NOMO-1 treated with DMSO at 0.1 percent for 48 hours (cell line): ENCODE measurements around the gene DPP9.

Source experiments
- DNase-seq: peaks from one replicate; lab custom pipeline; 2025; ENCODE audit not compliant: unreplicated experiment; lab: John Stamatoyannopoulos, UW

The DPP9 gene

DNA sequence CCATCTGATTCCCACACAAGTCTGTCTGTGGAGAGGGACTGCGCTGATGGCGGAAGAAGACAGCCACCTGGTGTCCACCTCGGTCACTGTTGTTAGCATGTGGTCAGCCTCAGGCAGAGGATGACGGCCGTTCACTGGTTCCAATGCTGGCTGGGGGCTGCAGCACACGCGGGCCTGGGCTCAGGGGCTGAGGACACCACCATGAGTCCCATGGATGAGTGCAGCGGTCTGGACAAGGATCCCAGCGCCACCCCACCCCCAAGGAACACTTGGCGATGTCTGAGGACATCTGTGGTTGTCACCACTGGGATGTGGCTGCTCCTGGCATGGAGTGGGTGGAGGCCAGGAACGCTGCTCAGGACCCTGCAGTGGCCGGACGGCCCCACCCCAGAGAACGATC lies 10.9 kb downstream of the DPP9 start:
- DNase-seq: no peak

DNA sequence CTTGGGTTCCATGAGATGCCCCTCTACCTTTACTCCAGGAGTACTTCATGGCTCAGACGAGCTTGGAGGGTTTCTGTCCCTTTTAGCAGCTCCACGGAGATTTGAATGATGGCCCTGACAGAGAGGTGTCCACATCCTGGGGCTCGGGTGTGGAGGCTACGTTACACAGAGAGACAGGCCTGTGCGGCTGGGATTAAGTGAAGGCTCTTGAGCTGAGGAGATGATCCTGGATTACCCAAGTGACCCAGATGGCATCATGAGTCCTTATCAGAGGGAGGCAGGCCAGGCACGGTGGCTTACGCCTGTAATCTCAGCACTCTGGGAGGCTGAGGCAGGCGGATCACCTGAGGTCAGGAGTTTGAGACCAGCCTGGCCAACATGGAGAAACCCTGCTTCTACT lies 12.4 kb downstream of the DPP9 start:
- DNase-seq: no peak

DNA sequence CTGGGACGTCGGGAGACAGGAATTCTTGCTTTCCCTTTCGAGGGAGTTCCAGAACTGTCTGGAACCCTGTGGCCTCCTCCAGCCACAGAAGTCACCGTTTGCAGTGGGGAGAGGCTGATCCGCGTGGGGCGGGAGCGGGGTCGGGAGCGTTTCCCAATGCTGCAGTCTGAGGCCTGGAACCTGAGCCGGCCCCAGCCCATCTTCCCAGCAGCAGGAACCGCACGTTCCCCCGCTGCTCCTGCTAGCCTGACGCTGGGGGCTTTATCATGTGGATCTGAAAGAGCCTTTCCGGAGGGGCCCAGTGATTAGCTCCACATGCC lies 13.4 kb downstream of the DPP9 start:
- no peak for DNase-seq

DNA sequence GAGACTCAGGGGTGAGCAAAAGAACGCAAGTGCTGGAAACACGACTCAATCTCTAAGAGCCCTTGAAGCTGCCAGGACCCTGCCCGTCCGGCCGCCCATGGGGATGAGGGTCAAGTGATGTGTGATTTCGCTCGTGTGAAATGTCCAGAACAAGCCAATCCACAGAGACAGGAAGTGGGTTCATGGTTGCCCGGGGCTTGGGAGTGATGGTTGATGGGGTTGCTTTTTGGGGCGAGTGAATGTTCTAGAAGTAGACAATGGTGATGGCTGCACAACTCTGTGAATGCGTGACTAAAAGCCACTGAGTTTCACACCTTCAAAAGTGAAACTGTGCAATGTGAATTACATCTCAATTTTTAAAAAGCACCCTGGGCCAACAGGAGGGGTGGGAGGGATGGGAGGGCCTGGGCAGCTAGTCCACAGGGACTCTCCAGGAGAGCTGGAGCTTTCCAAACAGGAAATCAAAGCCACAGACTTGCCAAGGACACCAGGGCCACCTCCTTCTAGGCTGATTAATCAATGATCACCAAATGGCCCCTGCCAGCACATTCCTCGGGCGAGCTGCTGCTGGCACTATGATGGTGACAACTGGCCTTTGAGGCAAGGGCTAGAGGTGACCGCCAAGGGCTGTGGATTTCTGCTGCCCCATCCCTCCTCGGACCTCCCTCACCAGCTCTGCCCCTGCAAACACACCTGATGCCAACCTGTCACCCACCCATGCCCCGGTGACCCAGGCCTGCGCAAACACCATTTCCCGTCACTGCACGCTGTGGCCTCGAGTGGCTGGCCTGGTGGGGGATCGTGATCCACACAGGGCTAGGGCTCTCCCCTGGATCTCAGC lies 14.0 kb downstream of the DPP9 start:
- no peak for DNase-seq

DNA sequence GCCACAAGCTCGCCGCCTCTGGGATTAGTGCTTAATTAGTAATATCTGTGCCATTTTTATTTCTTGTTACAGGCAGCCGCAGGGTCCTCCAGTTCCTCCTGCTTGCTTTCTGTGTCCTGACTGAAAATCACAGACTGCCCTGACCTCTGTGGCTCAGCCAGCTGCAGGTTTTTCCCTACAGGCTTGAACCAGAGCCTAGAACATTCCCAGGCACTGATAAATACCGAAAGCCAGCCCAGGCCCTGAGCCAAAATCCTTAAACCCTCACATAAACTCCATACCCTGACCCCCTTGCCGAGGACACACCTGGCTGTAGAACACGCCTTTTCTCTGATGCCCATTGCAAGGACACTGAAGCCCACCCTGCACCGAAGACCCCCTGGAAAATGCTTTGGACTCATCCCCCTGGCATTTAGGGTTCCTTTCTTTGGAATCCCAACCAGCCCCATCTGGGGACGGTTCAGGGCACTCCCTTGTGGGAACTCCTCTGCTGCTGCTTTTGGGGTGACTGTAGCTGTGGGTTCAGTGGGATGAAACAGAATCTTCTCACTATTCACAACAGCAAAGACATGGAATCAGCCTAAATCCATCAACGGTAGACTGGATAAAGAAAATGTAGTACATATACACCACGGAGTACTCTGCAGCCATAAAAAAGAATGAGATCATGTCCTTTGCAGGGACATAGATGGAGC lies 15.5 kb downstream of the DPP9 start:
- DNase-seq: no peak

DNA sequence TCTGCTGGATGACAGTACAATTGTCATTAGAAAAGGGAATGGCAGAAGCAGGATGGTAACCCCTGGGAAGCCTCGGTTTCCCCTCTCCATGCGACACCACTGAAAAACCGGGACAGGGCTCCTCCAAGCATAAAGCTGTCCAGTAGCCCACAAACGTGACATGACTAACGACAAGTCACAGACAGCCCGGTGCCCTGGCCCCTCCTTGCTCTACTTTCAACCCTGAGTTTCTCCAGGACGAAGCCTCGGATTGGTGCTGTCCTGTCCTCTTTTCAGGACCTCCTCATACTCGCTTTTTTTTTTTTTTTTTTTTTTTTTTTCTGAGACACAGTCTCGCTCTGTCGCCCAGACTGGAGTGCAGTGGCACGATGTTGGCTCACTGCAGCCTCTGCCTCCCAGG lies 16.3 kb downstream of the DPP9 start:
- no peak for DNase-seq

DNA sequence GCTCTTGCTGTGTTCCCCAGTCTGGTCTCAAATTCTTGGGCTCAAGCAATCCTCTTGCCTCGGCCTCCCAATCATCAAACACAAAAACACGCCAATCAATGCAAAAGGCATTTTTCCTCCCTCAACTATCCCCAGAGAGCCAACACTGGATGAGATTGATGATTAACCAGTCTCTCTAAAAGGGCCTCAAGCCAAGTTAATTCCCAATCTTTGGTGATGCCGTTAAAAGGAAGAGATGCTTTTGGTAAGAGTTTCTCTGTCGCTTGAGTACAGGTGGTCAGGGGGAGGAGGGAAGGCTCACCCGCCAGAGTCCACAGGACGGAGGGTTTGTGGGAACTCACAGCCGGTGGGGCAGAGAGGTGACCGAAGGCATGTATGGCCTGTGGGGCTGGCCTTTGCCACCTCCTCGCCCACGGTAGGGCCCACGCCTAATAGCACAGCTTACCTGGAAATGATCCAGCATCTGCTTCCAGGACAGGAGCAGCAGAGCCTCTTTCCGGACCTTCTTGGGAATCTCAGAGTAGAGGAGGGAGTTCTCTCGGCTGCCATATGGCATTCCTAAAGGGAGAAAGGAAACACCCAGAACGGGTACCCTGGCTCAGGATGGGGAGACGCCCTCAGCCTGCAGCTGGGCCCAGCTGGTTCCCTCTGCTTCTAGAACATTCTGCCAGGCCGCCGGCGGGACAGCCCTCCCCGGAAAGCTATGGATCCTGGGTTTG lies 18.1 kb downstream of the DPP9 start:
- DNase-seq: no peak

DNA sequence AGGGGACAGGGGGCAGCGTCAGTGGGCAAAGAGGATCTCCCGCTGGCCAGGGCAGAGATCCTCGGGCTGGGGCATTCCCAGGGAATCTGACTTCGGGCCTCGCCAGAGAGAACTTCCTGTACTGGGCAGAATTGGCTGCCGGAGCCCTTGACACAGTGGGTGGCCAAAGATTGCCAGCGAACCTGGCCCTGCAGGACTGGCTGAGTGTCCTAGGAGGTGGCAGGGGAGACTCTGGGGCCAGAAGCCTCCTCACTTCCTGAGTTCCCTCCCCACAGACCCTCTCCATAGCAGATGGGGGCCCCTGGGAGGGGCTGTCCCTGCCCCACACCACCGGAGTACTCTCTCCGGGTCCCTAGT lies 19.3 kb downstream of the DPP9 start:
- DNase-seq: no peak

DNA sequence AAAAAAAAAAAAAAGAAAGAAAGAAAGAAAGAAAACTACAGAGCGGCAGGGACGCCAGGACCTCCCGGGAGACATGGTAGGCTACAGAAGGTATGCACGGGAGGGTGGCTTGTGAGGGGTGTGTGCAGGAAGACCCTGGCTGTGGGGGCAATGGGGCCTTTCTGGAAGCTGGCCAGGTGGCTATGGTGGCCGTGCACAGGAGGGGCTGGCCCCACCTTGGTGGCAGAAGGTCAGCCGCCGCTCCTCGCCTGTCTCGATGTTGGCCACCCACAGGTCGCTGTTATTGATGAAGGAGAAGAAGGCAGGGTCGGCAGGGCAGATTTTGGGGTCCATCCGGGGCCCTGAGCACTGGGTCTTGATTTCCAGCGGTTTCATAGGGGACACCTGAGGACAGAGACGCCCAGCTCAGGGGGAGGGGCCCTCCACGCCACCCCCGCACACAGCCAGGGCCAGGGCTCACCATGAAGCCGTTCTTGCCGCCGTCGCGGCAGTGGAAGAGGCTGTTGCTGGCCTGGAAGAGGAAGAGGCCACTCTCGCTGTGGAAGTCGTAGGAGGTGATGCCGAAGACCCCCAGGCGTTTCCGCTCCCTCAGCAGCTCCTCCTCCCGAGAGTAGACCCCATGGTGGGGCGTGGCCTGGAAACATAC lies 19.8 kb downstream of the DPP9 start:
- DNase-seq: no peak

DNA sequence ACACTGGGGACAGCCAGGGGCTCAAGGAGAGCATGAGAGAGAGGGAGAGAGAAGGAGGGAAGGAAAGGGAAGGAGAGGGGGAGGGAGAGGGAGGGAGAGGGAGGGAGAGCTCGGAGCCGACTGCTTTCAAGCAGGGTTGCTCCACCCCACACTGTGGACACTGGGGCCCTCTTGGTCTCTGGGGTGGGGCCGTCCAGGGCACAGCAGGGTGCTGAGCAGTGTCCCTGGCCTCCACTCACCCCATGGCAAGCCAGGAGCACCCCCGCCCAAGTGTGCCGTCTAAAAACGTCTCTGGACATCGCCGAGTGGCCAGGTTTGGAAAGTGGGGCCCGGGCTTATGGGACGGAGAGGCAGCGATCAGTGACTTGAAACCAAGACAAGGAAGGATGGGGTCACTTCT lies 20.9 kb downstream of the DPP9 start:
- DNase-seq: no peak

DNA sequence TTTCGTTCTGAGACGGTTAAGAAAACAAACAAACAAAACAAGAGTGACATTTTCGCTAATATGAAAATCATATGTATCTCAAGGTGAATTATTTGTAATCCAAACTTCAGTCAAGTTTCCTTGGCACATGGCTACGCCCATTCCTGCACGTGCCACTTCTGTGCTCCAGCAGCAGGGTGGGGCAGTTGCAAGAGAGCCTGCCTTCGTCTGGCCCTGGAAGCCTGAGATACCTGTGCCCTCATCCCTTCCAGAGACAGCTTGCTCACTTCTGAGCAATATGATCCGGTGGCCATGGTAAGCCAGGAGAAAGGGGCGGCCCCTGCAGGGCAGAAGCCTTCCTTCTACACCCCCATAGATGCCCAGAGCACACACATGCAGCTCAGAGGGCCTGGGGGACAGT lies 22.1 kb downstream of the DPP9 start:
- DNase-seq: no peak

DNA sequence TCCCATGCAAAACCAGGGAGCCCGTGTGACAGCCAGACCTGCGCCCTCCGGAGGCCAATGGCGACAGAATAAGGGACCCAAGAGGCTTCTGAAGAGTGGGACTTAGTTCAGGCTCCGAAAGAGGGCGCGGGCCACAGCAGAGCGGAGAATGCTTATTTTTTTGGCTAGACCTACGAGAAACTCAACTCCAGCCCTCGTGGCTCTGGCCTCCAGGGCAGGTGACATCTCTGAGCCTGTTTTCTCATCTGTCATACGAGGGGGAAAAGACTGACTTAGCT lies 23.0 kb downstream of the DPP9 start:
- no peak for DNase-seq

DNA sequence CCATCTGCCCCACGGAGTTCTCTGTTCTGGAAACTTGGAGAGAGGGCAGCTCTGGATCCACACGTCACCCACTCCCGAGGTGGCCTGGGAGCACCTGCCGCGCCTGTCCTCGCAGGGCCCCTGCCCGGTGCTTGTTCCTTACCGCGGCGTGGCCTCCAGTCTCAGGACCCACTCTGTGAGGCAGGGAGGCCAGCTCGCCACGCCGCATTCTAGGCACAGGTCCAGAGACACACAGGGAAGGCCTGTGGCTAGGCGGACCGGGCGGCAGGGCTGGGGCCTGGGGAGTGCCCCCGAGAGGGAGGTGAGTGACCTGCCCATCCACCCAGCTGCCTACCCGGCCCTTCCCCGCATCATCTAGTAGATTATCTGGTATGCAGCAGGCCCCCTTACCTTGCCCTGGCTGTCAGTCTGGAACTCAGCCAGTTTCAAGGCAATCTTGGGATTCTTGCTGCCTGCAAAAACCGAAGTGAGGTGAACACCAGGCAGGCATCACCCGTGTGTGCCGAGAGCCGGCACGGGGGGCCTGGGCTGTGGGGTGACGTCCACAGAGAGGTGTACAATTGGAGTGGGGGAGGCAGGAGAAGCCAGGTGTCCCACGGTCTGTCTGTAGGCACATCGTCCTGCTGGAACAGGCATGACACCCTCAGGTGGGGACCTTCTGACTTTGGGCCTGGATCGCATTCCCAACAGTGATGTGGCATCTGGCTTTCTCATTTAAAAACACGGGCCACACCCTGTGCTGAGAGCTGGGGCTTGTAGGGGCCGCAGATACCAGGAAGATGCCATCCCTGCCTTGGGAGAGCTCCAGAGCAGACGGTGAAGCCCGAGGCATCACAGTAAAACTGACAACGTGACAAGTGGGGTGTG lies 23.6 kb downstream of the DPP9 start:
- no peak for DNase-seq

DNA sequence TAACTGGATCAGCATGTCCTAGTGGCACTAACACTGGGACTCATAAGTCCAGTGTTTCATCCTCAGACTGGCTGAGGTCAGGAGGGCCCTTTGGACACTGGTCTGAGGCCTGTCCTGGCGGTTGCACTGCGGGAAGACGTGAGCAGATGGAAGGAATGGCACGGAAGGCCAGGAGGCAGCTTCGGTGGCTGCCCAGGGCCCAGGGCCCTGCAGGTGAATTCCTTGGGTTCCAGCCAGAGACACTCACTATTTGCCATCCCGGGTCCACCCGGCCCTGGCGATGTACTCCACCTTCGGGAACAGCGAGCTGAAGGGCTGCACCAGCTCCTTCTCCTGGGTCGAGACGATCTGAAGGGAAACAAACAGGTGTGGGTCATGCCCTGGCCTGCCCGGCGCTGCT lies 26.3 kb downstream of the DPP9 start:
- no peak for DNase-seq

DNA sequence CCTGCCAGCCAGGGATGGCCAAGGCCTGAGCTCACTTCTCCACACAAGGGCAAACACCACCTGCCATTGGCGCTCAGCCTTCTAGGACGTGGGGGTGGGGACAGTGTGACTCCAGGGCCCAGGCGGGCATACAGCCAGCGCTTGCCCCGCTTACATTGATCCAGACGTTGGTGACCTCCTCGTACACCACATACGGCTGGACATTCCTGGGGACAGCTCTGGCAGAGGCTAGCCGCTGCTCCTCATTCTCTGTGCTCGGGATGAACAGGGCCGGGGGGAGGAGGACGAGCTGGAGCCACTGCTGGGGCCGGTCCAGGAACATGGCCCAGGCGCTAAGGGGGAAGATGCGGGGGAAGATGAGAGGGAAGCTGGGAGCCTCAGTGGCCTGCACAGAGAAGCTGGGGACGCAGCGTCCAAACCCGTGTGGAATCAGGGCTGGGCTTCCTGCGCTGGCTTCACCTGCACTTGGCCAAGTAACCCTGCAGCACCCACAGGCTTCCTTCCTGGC lies 28.4 kb downstream of the DPP9 start:
- no peak for DNase-seq

DNA sequence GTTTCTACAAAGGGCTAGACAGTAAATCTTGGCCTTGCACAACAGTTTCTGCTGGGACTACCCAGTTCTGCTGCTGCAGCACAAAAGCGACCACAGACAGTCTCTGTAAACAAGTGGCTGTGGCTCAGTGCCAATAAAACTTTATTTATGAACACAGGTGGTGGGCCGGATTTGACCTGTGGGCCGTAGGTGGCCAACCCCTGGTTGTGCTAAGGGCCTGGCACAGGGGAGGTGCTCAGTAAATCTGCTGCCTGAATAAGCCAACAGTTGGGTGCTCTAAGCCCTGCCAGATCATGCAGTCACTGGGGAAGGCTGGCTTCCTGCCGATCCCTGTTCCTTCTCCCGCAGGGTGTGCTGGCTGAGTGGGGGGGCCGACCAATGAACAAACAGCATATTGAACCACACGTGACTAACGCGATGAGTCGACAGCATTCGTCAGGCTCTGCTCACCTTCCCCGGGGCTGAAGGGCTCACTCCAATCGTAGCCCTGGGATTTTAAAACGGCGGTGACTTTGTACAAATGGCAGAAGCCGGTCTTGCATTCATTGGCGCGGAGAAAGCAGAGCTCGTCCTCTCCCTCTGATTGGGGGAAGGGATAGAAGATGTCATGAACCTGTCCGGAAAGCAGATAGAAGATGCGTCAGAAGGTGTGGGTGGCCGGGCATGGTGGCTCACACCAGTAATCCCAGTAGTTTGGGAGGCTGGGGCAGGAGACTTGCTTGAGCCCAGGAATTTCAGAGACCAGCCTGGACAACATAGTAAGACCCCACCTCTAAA lies 29.2 kb downstream of the DPP9 start:
- DNase-seq: no peak

DNA sequence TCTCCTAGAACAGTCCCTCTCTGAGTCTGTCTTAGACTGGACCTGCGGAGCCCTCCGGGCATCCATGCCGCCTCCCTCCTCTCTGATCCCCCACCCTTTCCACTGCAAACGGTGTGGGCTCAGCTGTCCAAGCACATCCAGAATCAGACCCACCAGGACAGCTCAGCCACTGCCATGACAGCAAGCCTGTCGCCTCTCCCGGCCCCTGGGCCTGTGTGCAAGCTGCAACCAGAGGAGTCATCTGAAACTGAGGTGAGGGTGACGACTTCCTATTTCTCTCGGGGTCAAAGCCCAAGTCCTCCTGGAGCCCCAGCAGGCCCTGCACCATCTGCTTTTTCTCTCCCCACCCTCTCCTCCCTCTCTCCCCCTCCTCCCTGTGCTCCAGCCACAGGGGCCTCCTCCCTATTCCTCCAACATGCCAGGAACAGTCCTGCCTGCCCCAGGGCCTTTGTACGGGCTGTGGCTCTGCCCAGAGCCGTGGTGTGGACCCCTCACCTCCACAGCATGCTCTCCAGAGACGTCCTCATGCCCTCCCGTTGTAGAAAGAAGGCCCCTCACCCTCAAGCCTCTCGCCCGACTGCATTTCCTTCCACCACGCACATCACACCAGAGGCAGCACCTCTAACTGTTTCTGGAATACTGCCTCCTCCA lies 30.0 kb downstream of the DPP9 start:
- DNase-seq: no peak

DNA sequence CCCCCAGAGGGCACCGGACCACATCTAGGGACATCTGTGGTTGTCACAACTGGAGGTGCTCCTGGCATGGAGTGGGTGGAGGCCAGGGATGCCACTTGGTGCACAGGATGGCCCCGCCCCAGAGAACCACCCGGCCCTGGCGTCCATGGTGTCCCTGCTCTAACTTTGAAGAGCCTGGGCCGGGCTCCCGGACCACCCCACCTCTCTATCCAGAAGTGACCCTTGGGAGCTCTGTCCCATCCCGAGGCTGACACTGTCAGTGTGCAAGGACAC lies 30.6 kb downstream of the DPP9 start:
- DNase-seq: no peak

DNA sequence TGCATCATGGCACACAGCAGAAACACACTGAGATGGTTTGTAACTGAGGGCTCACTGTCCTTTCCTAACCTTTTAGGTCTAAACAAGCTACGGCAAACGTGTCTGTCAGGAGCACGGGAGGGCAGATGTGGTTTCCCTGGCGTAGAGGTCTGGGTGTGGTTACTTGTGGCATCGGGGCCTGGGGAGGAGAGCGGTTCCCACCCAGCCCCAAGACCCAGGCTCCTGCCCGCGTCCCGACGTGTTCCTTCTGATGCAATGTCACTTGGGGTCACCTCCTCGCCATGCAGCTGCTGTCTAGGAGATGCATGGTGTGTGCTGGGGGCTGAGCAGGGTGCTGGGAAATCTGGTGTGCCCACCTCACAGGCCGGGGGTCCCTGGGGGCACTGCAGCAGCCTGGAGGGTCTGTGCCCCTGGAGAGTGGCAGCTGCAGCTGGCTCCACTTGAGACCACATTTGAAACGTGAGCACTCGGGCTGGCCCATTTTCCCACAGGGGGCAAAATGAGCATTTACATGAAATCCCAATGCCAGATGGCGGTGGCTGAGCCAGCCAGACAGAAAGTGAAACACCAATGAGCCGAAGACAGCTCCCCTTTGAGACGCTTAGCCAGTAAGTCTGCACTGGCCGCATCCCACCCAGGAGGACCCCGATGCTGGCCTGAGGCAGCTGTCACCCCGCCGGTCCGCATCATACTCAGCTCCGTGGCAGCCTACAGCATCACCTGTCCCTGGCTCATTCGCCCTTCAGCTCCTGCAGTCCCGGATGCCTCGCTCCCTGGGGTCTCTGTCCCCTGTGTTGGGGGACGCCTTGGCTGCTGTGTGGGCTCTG lies 31.2 kb downstream of the DPP9 start:
- DNase-seq: no peak
